Measurements from ENCODE around the gene SPATC1L. TPM values are rescaled to one million over a fixed set of nuclear protein-coding genes. Genes with fewer than 3 reads are reported as not detected.

SPATC1L gene
- total and polyA plus RNA-seq, 2 donors from 2014 or later = 3.7 to 8.7 TPM

GRCh38 chr21:46211376-46211775 is 27.1 kb upstream of the SPATC1L start:
- Histone ChIP-seq H3K9ac (ENCODE audit: low read length in 3 of 3) (no peak overlapping the region), H3K4me1 (ENCODE audit: control insufficient read depth in 2 of 3, insufficient read depth in 2 of 3, low read depth in 1 of 3, low read length in 3 of 3) (no peaks in the 10 kb centered on the region), H3K27me3 (ENCODE audit: control insufficient read depth, insufficient read depth, low read length) (no peaks in the 10 kb centered on the region), H3K36me3 (ENCODE audit: control insufficient read depth in 2 of 3, insufficient read depth in 3 of 3, low read length in 3 of 3) (peaks cover 0 to 6% (median 5%) of the 10 kb centered on the region in 3 donors), H3K9me3 (ENCODE audit: control insufficient read depth in 2 of 3, insufficient read depth in 1 of 3, low read length in 3 of 3) (no peaks in the 10 kb centered on the region), H3K27ac (ENCODE audit: low read depth in 2 of 2, low read length in 2 of 2) (no peak overlapping the region), H3K4me3 (ENCODE audit: low read length in 3 of 3) (no peak overlapping the region)
- DNase-seq (peak in 2 of 5 donors; percentile 1 to 49), FAIRE-seq (no peak)
- TF ChIP-seq, protein P1, sequence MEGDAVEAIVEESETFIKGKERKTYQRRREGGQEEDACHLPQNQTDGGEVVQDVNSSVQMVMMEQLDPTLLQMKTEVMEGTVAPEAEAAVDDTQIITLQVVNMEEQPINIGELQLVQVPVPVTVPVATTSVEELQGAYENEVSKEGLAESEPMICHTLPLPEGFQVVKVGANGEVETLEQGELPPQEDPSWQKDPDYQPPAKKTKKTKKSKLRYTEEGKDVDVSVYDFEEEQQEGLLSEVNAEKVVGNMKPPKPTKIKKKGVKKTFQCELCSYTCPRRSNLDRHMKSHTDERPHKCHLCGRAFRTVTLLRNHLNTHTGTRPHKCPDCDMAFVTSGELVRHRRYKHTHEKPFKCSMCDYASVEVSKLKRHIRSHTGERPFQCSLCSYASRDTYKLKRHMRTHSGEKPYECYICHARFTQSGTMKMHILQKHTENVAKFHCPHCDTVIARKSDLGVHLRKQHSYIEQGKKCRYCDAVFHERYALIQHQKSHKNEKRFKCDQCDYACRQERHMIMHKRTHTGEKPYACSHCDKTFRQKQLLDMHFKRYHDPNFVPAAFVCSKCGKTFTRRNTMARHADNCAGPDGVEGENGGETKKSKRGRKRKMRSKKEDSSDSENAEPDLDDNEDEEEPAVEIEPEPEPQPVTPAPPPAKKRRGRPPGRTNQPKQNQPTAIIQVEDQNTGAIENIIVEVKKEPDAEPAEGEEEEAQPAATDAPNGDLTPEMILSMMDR (IDR thresholded peaks at IDR 0.05; ENCODE audit: borderline replicate concordance, extremely low read depth, insufficient read depth) = no peak
- intact Hi-C loops (cut with DNase I) = no loop called here

DNA sequence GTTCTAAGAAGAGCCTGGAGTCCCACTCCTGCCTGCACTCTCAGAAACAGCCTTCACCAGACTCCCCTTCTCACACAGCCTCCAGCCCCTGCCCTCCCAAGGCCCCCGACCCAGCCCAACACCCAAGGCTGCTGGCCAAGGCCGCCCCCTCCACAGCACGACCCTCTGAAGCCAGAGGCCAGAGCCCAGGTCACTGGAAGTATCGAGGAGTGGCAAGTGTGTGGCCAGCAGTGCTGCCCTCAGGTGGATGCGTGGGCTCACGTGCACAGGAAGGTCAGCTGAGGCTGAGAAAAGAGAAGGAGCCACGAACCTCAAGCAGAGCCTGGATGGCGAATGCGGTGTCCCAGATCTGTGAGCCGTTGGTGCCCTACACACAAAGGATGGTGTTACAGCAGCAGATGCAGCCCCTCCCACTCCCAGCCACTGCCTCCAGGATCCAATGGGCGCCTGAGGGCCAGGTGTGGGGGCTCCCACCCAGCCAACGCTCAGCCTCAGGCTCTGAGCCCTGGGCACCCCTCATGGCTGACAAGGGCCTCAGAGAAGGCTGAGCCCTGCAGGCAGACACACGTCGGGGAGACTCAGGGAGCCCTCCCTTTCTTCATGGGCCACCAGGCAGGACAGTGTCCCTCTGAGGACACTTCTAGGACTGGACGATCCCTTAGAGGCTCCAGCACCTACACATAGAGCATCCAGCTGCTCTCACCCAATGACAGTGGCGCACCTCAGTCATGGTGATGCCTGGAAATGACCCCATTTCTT is 26.3 kb upstream of the SPATC1L start:
- no peak for FAIRE-seq
- no peaks in the 10 kb centered on the region for H3K4me1 ChIP-seq (ENCODE audit: control insufficient read depth in 2 of 3, insufficient read depth in 2 of 3, low read depth in 1 of 3, low read length in 3 of 3)
- H3K27me3 ChIP-seq (ENCODE audit: control insufficient read depth, insufficient read depth, low read length) = no peaks in the 10 kb centered on the region
- DNase-seq = peak in 2 of 5 donors; percentile 8 to 54
- peaks cover 0 to 6% (median 5%) of the 10 kb centered on the region in 3 donors for H3K36me3 ChIP-seq (ENCODE audit: control insufficient read depth in 2 of 3, insufficient read depth in 3 of 3, low read length in 3 of 3)
- no peaks in the 10 kb centered on the region for H3K9me3 ChIP-seq (ENCODE audit: control insufficient read depth in 2 of 3, insufficient read depth in 1 of 3, low read length in 3 of 3)
- H3K9ac ChIP-seq (ENCODE audit: low read length in 3 of 3) = no peak overlapping the region
- no peak overlapping the region for H3K27ac ChIP-seq (ENCODE audit: low read depth in 2 of 2, low read length in 2 of 2)
- H3K4me3 ChIP-seq (ENCODE audit: low read length in 3 of 3) = no peak overlapping the region
- intact Hi-C loops (cut with DNase I) = no loop called here
- TF ChIP-seq, protein P1 (IDR thresholded peaks at IDR 0.05; ENCODE audit: borderline replicate concordance, extremely low read depth, insufficient read depth) = no peak

GRCh38 chr21:46208761-46209721 is 24.8 kb upstream of the SPATC1L start:
- intact Hi-C loops (cut with DNase I) = no loop called here
- Histone ChIP-seq H3K9me3 (ENCODE audit: control insufficient read depth in 2 of 3, insufficient read depth in 1 of 3, low read length in 3 of 3) (no peaks in the 10 kb centered on the region), H3K27ac (ENCODE audit: low read depth in 2 of 2, low read length in 2 of 2) (no peak overlapping the region), H3K27me3 (ENCODE audit: control insufficient read depth, insufficient read depth, low read length) (no peaks in the 10 kb centered on the region), H3K4me3 (ENCODE audit: low read length in 3 of 3) (no peak overlapping the region), H3K36me3 (ENCODE audit: control insufficient read depth in 2 of 3, insufficient read depth in 3 of 3, low read length in 3 of 3) (peaks cover 0 to 7% (median 6%) of the 10 kb centered on the region in 3 donors), H3K9ac (ENCODE audit: low read length in 3 of 3) (no peak overlapping the region), H3K4me1 (ENCODE audit: control insufficient read depth in 2 of 3, insufficient read depth in 2 of 3, low read depth in 1 of 3, low read length in 3 of 3) (no peaks in the 10 kb centered on the region)
- TF ChIP-seq, protein P1 (IDR thresholded peaks at IDR 0.05; ENCODE audit: borderline replicate concordance, extremely low read depth, insufficient read depth) = no peak
- peak in 2 of 5 donors; percentile 11 to 71 for DNase-seq
- FAIRE-seq = no peak
